Uterus (tissue), 2 donors: ENCODE measurements around the gene PTPRM.

Source experiments
- POLR2A ChIP-seq, 2 donors: fragments of 450-650 bp; IDR thresholded peaks; one replicate each; pipeline ENCODE4 v1.6.1; 2016; ENCODE audit warnings: antibody characterized with exemption in 2 of 2, mild to moderate bottlenecking in 1 of 2, moderate library complexity in 1 of 2
- TF ChIP-seq, protein P1 (sequence below), 4 experiments: fragments of 200-600 bp in 2 of 4; fragments of 450-650 bp in 2 of 4; sonication (generic) in 2 of 4; IDR thresholded peaks; one replicate each; pipeline ENCODE4 v1.5.1; 2016 to 2019; ENCODE audit warnings: antibody characterized with exemption in 4 of 4, mild to moderate bottlenecking in 2 of 4, moderate library complexity in 1 of 4

GRCh38 chr18:7847357-7848053, 280.4 kb downstream of the PTPRM start:
- no peak for TF ChIP-seq POLR2A (IDR thresholded peaks at IDR 0.05)
- TF ChIP-seq, protein P1, sequence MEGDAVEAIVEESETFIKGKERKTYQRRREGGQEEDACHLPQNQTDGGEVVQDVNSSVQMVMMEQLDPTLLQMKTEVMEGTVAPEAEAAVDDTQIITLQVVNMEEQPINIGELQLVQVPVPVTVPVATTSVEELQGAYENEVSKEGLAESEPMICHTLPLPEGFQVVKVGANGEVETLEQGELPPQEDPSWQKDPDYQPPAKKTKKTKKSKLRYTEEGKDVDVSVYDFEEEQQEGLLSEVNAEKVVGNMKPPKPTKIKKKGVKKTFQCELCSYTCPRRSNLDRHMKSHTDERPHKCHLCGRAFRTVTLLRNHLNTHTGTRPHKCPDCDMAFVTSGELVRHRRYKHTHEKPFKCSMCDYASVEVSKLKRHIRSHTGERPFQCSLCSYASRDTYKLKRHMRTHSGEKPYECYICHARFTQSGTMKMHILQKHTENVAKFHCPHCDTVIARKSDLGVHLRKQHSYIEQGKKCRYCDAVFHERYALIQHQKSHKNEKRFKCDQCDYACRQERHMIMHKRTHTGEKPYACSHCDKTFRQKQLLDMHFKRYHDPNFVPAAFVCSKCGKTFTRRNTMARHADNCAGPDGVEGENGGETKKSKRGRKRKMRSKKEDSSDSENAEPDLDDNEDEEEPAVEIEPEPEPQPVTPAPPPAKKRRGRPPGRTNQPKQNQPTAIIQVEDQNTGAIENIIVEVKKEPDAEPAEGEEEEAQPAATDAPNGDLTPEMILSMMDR (IDR thresholded peaks at IDR 0.05): no peak
